NCI-H2081 treated with DMSO at 0.1 percent for 48 hours (cell line): ENCODE measurements around the gene KBTBD13.
A peak's percentile ranks its signal among the peaks of the same experiment; 100 is the strongest.

Experiments used
- DNase-seq: peaks from one replicate; lab custom pipeline; 2025; lab: John Stamatoyannopoulos, UW

Gene KBTBD13

GRCh38 chr15:65115086-65115485 is 38.5 kb downstream of the KBTBD13 start, which contains the start of gene UBAP1L:
TSS of gene UBAP1L (minus strand) at chr15:65115200. CDS start at chr15:65106215, 8,985 bp downstream.
- no peak for DNase-seq

GRCh38 chr15:65115542-65115941 is 39.0 kb downstream of the KBTBD13 start:
- DNase-seq: peak; percentile 64
